Gastrocnemius medialis (tissue), 4 donors: ENCODE measurements around the gene CRYBG1. TPM values are rescaled to one million over a fixed set of nuclear protein-coding genes. Genes with fewer than 3 reads are reported as not detected.

Experiments
- ATAC-seq, 2 donors: fragments of 150-250 bp; one replicate each; pipeline ENCODE4 v1.9.1; 2016
- DNase-seq, 2 donors: peaks; one replicate each; pipeline ENCODE4 v3.0.0-alpha.2; 2019
- H3K27ac ChIP-seq, 4 donors: fragments of 200-600 bp; sonication (generic); 1 replicate in 1 of 4; 2 replicates in 3 of 4; pipeline ENCODE4 v1.5.1; 2016 to 2018; ENCODE audit warnings: mild to moderate bottlenecking in 2 of 4, moderate library complexity in 1 of 4
- H3K27me3 ChIP-seq, 3 donors: fragments of 200-600 bp; sonication (generic) in 2 of 3; 1 replicate in 1 of 3; 2 replicates in 2 of 3; pipeline versions ENCODE4 v1.5.1 to v1.6.0; 2016 to 2019; ENCODE audit warnings: mild to moderate bottlenecking in 1 of 3, moderate library complexity in 1 of 3
- H3K36me3 ChIP-seq, 2 donors: fragments of 200-600 bp; sonication (generic) in 1 of 2; one replicate each; pipeline ENCODE4 v1.5.1; 2017 to 2018
- H3K4me1 ChIP-seq, 2 donors: fragments of 200-600 bp; sonication (generic) in 1 of 2; one replicate each; pipeline ENCODE4 v1.5.1; 2016 to 2017; ENCODE audit warnings: mild to moderate bottlenecking in 2 of 2
- H3K4me3 ChIP-seq, 4 donors: fragments of 200-600 bp; sonication (generic) in 3 of 4; 1 replicate in 1 of 4; 2 replicates in 3 of 4; pipeline ENCODE4 v1.5.1; 2016 to 2019; ENCODE audit warnings: mild to moderate bottlenecking in 2 of 4
- H3K9me3 ChIP-seq, 3 donors: fragments of 200-600 bp; sonication (generic) in 2 of 3; 1 replicate in 1 of 3; 2 replicates in 2 of 3; pipeline ENCODE4 v1.5.1; 2016 to 2019
- CTCF ChIP-seq, 5 experiments: fragments of 450-650 bp in 3 of 5; fragments of 200-600 bp in 2 of 5; sonication (generic) in 2 of 5; IDR thresholded peaks in 4 of 5; conservative IDR thresholded peaks in 1 of 5; 1 replicate in 4 of 5; 2 replicates in 1 of 5; pipeline ENCODE4 v1.5.1; 2016 to 2019; ENCODE audit warnings: antibody characterized with exemption in 5 of 5, mild to moderate bottlenecking in 3 of 5, moderate library complexity in 3 of 5
- POLR2A ChIP-seq, 2 donors: fragments of 450-650 bp; IDR thresholded peaks; one replicate each; pipeline ENCODE4 v1.6.1; 2017; ENCODE audit warnings: antibody characterized with exemption in 2 of 2, mild to moderate bottlenecking in 2 of 2, moderate library complexity in 2 of 2
- in situ Hi-C, 4 donors: fragments of 200-750 bp; cut with MboI; loops; one replicate each; pipeline versions ENCODE4 v1.15.0 to v1.8.0; 2017; ENCODE audit warnings: low sequenced_read_pairs in 4 of 4
- intact Hi-C: fragments of 100-400 bp; cut with DNase I; formaldehyde crosslinking; loops from one replicate; pipeline ENCODE4 v1.15.1; 2023; ENCODE audit warnings: low total_unique reads
- total RNA-seq, 4 donors: library from RNA; depleted of rRNA; stranded (reverse); fragments of >200 nt; gene quantifications; one replicate each; pipeline versions ENCODE4 v1.1.0 to v1.2.3, GENCODE V29; 2016

Gene CRYBG1
- total RNA-seq, 4 donors from 2014 or later, result 0.98 to 1.5 (median 1.1) TPM

DNA sequence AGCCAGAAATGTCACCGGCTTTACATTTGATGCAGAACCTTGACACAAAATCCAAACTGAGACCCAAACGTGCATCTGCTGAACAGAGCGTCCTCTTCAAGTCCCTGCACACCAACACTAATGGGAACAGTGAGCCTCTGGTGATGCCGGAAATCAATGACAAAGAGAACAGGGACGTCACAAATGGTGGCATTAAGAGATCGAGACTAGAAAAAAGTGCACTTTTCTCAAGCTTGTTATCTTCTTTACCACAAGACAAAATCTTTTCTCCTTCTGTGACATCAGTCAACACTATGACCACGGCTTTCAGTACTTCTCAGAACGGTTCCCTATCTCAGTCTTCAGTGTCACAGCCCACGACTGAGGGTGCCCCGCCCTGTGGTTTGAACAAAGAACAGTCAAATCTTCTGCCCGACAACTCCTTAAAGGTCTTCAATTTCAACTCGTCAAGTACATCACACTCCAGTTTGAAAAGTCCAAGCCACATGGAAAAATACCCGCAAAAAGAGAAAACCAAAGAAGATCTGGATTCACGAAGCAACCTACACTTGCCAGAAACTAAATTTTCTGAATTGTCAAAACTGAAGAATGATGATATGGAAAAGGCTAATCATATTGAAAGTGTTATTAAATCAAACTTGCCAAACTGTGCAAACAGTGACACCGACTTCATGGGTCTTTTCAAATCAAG lies 160.3 kb downstream of the CRYBG1 start:
- no peaks in the 10 kb centered on the region for H3K9me3 ChIP-seq
- peak in 1 of 2 donors; percentile 2 for TF ChIP-seq POLR2A (IDR thresholded peaks at IDR 0.05)
- TF ChIP-seq CTCF (IDR thresholded peaks at IDR 0.05 in 4 of 5, conservative IDR thresholded peaks at IDR 0.05 in 1 of 5), result no peak
- no peaks in the 10 kb centered on the region for H3K36me3 ChIP-seq
- no peak overlapping the region for H3K27ac ChIP-seq
- ATAC-seq, result no peak
- peaks cover 0 to 2% (median 0%) of the 10 kb centered on the region in 3 donors for H3K27me3 ChIP-seq
- DNase-seq, result peak in 1 of 2 donors; percentile 23
- H3K4me1 ChIP-seq, result no peaks in the 10 kb centered on the region
- intact Hi-C loops (no loop called here), in situ Hi-C loops (no loop called here)
- no peak overlapping the region for H3K4me3 ChIP-seq

DNA sequence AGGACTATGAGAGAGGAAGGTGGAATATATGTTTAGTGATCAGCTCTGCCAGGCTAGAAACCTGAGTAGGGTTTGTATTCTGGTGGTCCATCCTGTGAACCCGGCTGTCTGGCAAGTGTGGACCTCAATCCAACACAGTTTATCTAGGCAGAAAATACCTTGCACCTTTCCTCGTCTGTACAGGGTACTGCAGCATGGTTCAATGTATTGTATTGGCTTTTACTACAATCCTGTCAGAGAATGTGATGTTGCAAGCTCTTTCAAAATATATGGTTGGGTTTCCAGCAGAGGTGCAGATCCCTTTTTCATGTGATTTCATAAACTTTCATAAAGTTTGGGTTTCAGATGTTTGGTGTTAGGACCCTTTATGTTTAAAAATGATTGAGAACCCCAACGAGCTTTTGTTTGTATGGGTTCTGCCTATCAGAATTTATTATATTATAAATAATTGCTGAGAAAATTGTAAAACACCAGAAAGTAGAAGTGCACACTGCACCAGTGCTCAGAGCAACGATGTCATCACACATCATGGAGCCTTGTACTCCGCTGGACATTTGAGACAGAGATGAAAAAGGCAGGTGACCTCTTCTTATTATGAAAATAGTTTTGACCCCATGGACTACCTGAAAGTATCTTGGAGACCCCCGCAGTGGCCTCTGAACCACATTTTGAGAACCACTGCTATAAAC lies 162.2 kb downstream of the CRYBG1 start:
- no peak overlapping the region for H3K4me3 ChIP-seq
- no peaks in the 10 kb centered on the region for H3K36me3 ChIP-seq
- peaks cover 0 to 2% (median 0%) of the 10 kb centered on the region in 3 donors for H3K27me3 ChIP-seq
- no peak overlapping the region for H3K27ac ChIP-seq
- no peaks in the 10 kb centered on the region for H3K4me1 ChIP-seq
- intact Hi-C loops (no loop called here), in situ Hi-C loops (no loop called here)
- no peak for ATAC-seq
- no peaks in the 10 kb centered on the region for H3K9me3 ChIP-seq
- DNase-seq, result no peak
- TF ChIP-seq POLR2A (IDR thresholded peaks at IDR 0.05) (no peak), CTCF (IDR thresholded peaks at IDR 0.05 in 4 of 5, conservative IDR thresholded peaks at IDR 0.05 in 1 of 5) (no peak)

DNA sequence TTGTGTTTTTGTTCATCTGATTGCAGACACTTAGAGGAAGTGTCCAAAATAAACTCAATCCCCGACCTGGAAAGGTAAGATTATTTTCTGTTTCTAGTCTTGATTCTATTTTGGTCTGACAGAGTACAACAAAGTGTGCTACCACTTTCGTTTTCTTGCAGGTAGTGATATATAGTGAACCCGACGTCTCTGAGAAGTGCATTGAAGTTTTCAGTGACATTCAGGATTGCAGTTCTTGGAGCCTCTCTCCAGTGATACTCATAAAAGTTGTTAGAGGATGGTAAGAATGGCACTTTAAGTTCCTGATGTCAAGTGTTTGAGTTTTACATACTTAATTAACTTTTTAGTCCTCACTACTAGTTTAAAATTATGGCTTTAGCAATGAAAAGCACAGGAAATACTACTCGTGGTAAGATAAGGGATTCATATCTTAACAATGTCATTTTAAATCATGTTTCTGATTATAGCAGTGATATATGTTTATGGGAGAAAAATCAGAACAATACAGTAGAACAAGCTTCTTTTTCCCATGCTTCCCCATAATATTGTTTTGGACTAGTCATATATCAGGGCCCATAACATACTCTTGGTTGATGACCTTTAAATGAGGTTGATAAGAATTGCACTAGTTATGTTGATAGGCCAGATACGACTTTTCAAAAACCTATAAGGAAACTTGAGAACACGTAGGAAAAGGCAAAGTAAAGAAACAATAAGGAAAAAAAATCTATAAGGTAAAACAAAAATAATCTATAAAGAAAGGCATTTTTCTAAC lies 164.8 kb downstream of the CRYBG1 start:
- Histone ChIP-seq H3K4me3 (peak overlapping the region in 2 of 4 donors; percentile 19 to 22), H3K4me1 (no peaks in the 10 kb centered on the region), H3K36me3 (no peaks in the 10 kb centered on the region), H3K27ac (no peak overlapping the region), H3K27me3 (no peaks in the 10 kb centered on the region), H3K9me3 (no peaks in the 10 kb centered on the region)
- DNase-seq (no peak), ATAC-seq (no peak)
- TF ChIP-seq POLR2A (IDR thresholded peaks at IDR 0.05) (no peak), CTCF (IDR thresholded peaks at IDR 0.05 in 4 of 5, conservative IDR thresholded peaks at IDR 0.05 in 1 of 5) (no peak)
- intact Hi-C loops (no loop called here), in situ Hi-C loops (no loop called here)

DNA sequence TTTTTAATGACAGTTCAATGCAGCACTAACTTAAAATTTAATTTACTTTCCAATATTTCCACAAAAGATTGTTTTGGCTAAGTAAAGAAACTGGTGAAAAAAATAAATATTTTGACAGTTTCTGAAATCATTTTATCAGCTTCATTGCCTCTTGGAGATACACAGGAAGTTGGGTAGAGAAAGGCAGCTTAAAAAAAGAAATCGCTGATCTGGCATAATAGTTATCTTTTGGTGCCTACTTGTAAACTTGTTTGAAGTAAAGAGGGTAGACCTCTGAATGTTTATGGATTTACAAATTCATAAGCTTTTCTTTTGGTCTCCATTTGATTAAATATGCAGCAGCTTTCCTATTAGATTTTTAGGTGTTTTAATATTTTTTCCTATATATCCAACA lies 165.4 kb downstream of the CRYBG1 start:
- TF ChIP-seq CTCF (IDR thresholded peaks at IDR 0.05 in 4 of 5, conservative IDR thresholded peaks at IDR 0.05 in 1 of 5) (no peak), POLR2A (IDR thresholded peaks at IDR 0.05) (no peak)
- Histone ChIP-seq H3K36me3 (no peaks in the 10 kb centered on the region), H3K4me1 (no peaks in the 10 kb centered on the region), H3K27ac (no peak overlapping the region), H3K4me3 (no peak overlapping the region), H3K9me3 (no peaks in the 10 kb centered on the region), H3K27me3 (no peaks in the 10 kb centered on the region)
- no peak for DNase-seq
- in situ Hi-C loops (no loop called here), intact Hi-C loops (no loop called here)
- no peak for ATAC-seq
